Ovary (tissue), 3 donors: Measurements from ENCODE around the gene SFXN5.

Experiments used
- CTCF ChIP-seq, 3 donors: fragments of 450-650 bp in 2 of 3; fragments of 200-600 bp in 1 of 3; IDR thresholded peaks; one replicate each; pipeline versions ENCODE4 v1.5.1 to v1.8.0; 2016 to 2022; ENCODE audit warnings: antibody characterized with exemption in 3 of 3, mild to moderate bottlenecking in 1 of 3
- EP300 ChIP-seq: sonication (generic); formaldehyde crosslinking; IDR thresholded peaks from one replicate; pipeline ENCODE4 v1.6.1; 2017; ENCODE audit warnings: antibody characterized with exemption
- POLR2A ChIP-seq: fragments of 450-650 bp; IDR thresholded peaks from one replicate; pipeline ENCODE4 v1.6.1; 2017; ENCODE audit warnings: antibody characterized with exemption, mild to moderate bottlenecking, moderate library complexity
- donor health status: DM: no; HTN: no; CAD: no.

GRCh38 chr2:72940786-72941185, 130.7 kb downstream of the SFXN5 start:
- TF ChIP-seq CTCF (IDR thresholded peaks at IDR 0.05) (no peak), EP300 (no peak), POLR2A (no peak)
